Esophagus muscularis mucosa (tissue), 4 donors: ENCODE measurements around the gene SIRT4.

Source experiments
- EP300 ChIP-seq: sonication (generic); formaldehyde crosslinking; IDR thresholded peaks from one replicate; pipeline ENCODE4 v1.6.1; 2017; ENCODE audit warnings: antibody characterized with exemption
- POLR2A ChIP-seq: fragments of 450-650 bp; IDR thresholded peaks from one replicate; pipeline ENCODE4 v1.6.1; 2017; ENCODE audit warnings: antibody characterized with exemption, moderate library complexity, mild to moderate bottlenecking, low read depth
- POLR2AphosphoS5 ChIP-seq, 2 donors: sonication (generic); formaldehyde crosslinking; IDR thresholded peaks; one replicate each; pipeline ENCODE4 v1.6.1; 2017; ENCODE audit warnings: antibody characterized with exemption in 2 of 2
- TF ChIP-seq, protein P1 (sequence below), 3 experiments: fragments of 200-600 bp in 2 of 3; fragments of 450-650 bp in 1 of 3; sonication (generic) in 2 of 3; IDR thresholded peaks; one replicate each; pipeline ENCODE4 v1.5.1; 2017 to 2019; ENCODE audit warnings: antibody characterized with exemption in 3 of 3, mild to moderate bottlenecking in 2 of 3, moderate library complexity in 1 of 3

GRCh38 chr12:120350576-120351350, 48.6 kb downstream of the SIRT4 start:
- TF ChIP-seq EP300 (no peak), POLR2AphosphoS5 (IDR thresholded peaks at IDR 0.05) (no peak), POLR2A (no peak)
- TF ChIP-seq, protein P1, sequence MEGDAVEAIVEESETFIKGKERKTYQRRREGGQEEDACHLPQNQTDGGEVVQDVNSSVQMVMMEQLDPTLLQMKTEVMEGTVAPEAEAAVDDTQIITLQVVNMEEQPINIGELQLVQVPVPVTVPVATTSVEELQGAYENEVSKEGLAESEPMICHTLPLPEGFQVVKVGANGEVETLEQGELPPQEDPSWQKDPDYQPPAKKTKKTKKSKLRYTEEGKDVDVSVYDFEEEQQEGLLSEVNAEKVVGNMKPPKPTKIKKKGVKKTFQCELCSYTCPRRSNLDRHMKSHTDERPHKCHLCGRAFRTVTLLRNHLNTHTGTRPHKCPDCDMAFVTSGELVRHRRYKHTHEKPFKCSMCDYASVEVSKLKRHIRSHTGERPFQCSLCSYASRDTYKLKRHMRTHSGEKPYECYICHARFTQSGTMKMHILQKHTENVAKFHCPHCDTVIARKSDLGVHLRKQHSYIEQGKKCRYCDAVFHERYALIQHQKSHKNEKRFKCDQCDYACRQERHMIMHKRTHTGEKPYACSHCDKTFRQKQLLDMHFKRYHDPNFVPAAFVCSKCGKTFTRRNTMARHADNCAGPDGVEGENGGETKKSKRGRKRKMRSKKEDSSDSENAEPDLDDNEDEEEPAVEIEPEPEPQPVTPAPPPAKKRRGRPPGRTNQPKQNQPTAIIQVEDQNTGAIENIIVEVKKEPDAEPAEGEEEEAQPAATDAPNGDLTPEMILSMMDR (IDR thresholded peaks at IDR 0.05) = no peak
